IPS-18c (cell line): ENCODE results near the gene MTREX.

ENCODE experiments used
- H3K4me3 ChIP-seq: 2 replicates; pipeline ENCODE4 v1.7.0; 2013; ENCODE audit warnings: low read depth, mild to moderate bottlenecking, low read length, moderate library complexity; ENCODE audit not compliant: insufficient read depth
- H3K9me3 ChIP-seq: one replicate; pipeline ENCODE4 v1.6.1; 2013; ENCODE audit warnings: mild to moderate bottlenecking, low read length, moderate library complexity; ENCODE audit not compliant: control insufficient read depth, insufficient read depth

MTREX gene

DNA sequence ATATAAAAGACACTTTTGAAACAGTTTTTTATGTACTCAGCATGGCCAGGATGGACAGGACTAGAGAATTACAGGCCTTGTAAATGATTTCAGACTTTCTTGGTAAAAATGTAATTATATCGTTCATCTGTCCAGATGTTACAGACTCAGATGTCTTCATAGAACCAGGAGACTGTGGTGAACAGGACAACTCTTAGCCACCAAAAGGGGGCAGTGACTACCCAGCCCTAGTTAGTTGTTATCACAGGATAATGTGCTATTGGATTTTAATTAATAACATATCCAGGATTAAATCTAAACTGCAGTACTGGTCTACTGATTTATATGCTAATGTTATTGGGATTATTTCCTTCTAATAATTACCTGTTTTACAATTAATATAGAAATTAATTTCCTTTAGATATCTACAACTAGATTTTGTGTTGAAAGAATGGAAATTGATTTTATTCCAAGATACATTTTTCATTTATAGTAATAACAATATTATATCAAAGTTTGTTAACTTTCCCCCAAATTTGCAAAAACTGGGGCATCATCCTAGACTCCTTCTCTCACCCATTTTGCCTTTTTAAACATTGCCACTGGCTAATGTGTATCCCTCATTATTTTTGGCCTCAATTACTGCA, 99.4 kb downstream of the MTREX start:
- Histone ChIP-seq H3K4me3 (no peak overlapping the region), H3K9me3 (no peaks in the 10 kb centered on the region)

GRCh38 chr5:55407984-55408383, 100.2 kb downstream of the MTREX start:
- H3K4me3 ChIP-seq: no peak overlapping the region
- no peaks in the 10 kb centered on the region for H3K9me3 ChIP-seq

DNA sequence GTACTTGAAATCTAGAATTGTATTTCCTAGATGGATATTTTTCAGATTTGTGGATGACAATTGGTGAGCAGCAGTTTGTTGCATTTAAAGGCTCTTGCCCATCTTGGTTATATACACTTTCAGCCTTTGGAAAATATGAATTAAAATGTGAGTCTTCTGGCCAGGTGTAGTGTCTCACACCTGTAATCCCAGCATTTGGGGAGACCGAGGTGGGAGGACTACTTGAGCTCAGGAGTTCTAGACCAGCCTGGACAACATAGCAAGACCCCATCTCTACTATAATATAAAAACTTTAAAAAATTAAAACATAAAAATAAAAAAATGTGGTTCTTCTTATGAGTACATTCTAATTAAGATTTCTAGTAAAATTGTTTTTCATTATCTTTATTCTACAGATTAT, 102.0 kb downstream of the MTREX start:
- Histone ChIP-seq H3K9me3 (no peaks in the 10 kb centered on the region), H3K4me3 (no peak overlapping the region)

DNA sequence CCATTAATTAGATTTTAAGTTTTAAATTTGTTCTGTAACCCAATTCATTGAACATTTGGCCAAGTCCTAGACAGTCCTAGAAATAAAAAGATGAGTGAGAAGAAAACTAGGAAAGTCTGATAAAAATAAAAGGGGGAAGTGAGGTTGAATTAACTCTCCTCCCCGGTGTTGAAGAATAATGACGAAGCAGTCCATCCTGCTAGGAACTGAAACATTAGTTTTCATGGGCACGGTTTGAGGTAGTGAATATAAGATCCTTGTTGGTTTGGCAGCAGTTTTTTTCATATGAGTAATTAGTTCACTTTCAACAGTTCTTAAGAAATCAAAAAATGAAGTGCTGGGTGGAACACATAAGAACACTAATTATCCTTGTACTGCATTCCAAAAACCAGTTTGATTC, 103.1 kb downstream of the MTREX start:
- Histone ChIP-seq H3K9me3 (no peaks in the 10 kb centered on the region), H3K4me3 (no peak overlapping the region)

DNA sequence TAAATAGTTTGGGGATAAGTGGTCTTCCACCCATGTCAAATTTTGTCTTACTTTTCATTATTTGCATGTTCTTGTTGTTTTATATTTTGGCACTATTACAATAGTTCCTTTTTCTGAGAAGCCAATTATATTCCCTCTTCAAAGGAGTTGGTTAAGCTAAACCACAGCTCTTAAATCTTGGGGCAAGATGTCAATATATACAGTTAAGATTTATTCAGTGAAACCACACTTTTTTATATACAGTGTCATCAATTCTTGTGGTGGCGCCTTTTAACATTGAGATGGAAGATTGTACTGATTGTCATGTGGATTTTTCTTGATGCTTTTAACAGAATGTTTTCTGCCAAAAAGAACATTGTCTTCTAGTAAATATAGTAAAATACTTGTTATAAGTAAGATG, 104.1 kb downstream of the MTREX start:
- H3K4me3 ChIP-seq: no peak overlapping the region
- H3K9me3 ChIP-seq: no peaks in the 10 kb centered on the region

DNA sequence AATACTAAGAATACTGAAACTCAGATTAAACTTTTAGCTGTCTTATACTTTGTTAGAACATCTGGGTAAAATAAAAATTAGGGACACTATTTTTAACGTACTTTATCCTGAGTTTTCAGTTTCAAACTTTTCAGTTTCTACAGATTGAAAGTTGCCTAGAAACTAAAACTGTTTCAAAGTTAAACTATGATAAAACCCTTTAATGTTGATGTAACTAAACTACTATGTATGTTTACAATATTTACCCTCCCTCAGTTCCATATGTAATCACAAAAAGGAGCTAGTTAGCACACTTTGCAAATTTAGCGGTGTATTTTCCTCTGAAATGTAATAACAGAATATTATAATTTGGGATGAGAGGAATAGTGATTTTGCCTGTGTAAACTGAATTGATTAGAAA, 105.9 kb downstream of the MTREX start:
- H3K9me3 ChIP-seq: no peaks in the 10 kb centered on the region
- H3K4me3 ChIP-seq: no peak overlapping the region

- no peaks in the 10 kb centered on the region for H3K9me3 ChIP-seq
These were observed 107.3 kb downstream of the MTREX start for GRCh38 chr5:55415071-55415470.

GRCh38 chr5:55416306-55416705, 108.5 kb downstream of the MTREX start:
- H3K4me3 ChIP-seq: no peak overlapping the region
- no peaks in the 10 kb centered on the region for H3K9me3 ChIP-seq

More at GRCh38 chr5:55415071-55415470, 107.3 kb downstream of the MTREX start:
- no peak overlapping the region for H3K4me3 ChIP-seq

GRCh38 chr5:55418994-55419968, 111.5 kb downstream of the MTREX start:
- Histone ChIP-seq H3K4me3 (no peak overlapping the region), H3K9me3 (no peaks in the 10 kb centered on the region)

- Histone ChIP-seq H3K4me3 (no peak overlapping the region), H3K9me3 (no peaks in the 10 kb centered on the region)
These were observed 113.3 kb downstream of the MTREX start for GRCh38 chr5:55421074-55421529.

DNA sequence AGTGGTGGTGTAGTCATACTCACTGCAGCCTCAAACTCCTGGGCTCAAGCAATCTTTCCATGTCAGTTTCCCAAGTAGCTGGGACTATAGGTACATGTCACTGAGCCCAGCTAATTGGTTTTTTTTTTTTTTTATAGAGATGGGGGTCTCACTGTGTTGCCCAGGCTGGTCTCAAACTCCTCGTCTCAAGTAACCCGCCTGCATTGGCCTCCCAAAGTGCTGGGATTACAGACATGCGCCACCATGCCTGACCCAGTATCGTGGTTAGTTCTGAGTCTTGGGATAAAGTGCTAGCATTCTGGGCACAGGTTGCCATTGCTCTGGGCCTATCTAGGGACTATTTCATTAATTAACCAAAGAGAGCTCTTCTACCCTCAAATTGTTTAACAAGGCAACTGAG, 118.7 kb downstream of the MTREX start:
- Histone ChIP-seq H3K9me3 (no peaks in the 10 kb centered on the region), H3K4me3 (no peak overlapping the region)

DNA sequence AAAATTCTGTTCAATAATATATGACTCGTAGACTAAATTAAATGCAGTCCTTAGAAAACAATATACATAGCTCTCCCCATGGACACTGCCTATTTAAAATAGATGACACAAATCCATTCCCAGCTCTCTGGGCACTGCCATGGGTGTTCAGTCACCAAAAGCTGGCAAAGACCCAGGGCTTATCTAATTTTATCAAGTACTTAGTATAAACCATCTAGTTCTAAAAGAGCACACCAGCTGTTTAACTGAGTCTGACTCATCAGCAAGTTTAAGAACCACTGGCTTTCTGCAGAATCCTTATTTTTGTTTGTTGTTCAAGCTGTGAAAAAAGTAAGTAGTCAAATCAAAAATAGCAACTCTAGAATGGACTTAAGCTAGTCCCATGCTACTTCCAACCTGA, 119.4 kb downstream of the MTREX start:
- H3K4me3 ChIP-seq: no peak overlapping the region
- no peaks in the 10 kb centered on the region for H3K9me3 ChIP-seq

GRCh38 chr5:55429221-55429612, 121.4 kb downstream of the MTREX start:
- Histone ChIP-seq H3K4me3 (no peak overlapping the region), H3K9me3 (no peaks in the 10 kb centered on the region)

GRCh38 chr5:55429613-55430253, 121.9 kb downstream of the MTREX start:
- Histone ChIP-seq H3K4me3 (no peak overlapping the region), H3K9me3 (no peaks in the 10 kb centered on the region)

DNA sequence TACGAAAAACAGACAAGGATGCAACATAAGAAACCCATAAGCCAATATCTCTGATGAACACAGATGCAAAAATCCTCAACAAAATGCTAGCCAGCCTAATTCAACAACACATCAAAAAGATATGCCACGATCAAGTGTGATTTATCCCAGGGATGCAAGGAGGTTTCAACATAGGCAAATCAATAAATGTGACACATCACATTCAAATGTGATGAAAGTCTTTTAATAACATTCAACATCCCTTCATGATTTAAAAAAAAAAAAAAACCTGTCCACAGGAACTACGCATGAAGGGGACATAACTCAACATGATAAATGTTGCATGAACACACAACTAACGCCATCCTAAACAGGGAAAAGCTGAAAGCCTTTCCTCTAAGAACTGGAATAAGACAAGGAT, 124.8 kb downstream of the MTREX start:
- no peak overlapping the region for H3K4me3 ChIP-seq
- peaks cover 3% of the 10 kb centered on the region for H3K9me3 ChIP-seq

- H3K9me3 ChIP-seq: peaks cover 3% of the 10 kb centered on the region
- no peak overlapping the region for H3K4me3 ChIP-seq
These were observed 129.7 kb downstream of the MTREX start for GRCh38 chr5:55437452-55437851.

GRCh38 chr5:55437859-55438206, 130.0 kb downstream of the MTREX start:
- no peak overlapping the region for H3K4me3 ChIP-seq
- peaks cover 3% of the 10 kb centered on the region for H3K9me3 ChIP-seq

GRCh38 chr5:55438998-55439397, 131.2 kb downstream of the MTREX start:
- no peak overlapping the region for H3K4me3 ChIP-seq
- peaks cover 3% of the 10 kb centered on the region for H3K9me3 ChIP-seq
